GM21381 (cell line): ENCODE results near the gene PCDHB15.
"Not testable (repeated sequence)": the region's sequence is repeated elsewhere in the genome, so short reads cannot be mapped to it uniquely, and the experiment has no call there.

Experiments used
- ATAC-seq: cut with Tn5 transposase; IDR thresholded peaks from one replicate; pipeline ENCODE4 v1.9.1; 2021; ENCODE audit warnings: mild to moderate bottlenecking, moderate library complexity; ENCODE audit not compliant: unreplicated experiment

The PCDHB15 gene

GRCh38 chr5:141246971-141247370 lies 1.8 kb downstream of the PCDHB15 start:
- ATAC-seq: not testable (repeated sequence)

GRCh38 chr5:141247434-141247833 lies 2.2 kb downstream of the PCDHB15 start:
- ATAC-seq: not testable (repeated sequence)

GRCh38 chr5:141250576-141250975 lies 5.4 kb downstream of the PCDHB15 start:
- ATAC-seq: no peak

- no peak for ATAC-seq
Measured at GRCh38 chr5:141258464-141258863, 13.3 kb downstream of the PCDHB15 start.

- no peak for ATAC-seq
Measured at GRCh38 chr5:141258948-141259347, 13.8 kb downstream of the PCDHB15 start.

GRCh38 chr5:141260458-141261237 lies 15.5 kb downstream of the PCDHB15 start:
- no peak for ATAC-seq

GRCh38 chr5:141261238-141261546 lies 16.0 kb downstream of the PCDHB15 start:
- ATAC-seq: no peak

GRCh38 chr5:141269195-141269594 lies 24.0 kb downstream of the PCDHB15 start:
- no peak for ATAC-seq

- ATAC-seq: no peak
Measured at GRCh38 chr5:141272906-141273305, 27.7 kb downstream of the PCDHB15 start.

- no peak for ATAC-seq
Measured at GRCh38 chr5:141298376-141298775, 53.2 kb downstream of the PCDHB15 start.
